Parathyroid adenoma (tissue), 2 donors: ENCODE data around the gene FYN.
A peak's percentile ranks its signal among the peaks of the same experiment; 100 is the strongest.
"Not testable (repeated sequence)": the region's sequence is repeated elsewhere in the genome, so short reads cannot be mapped to it uniquely, and the experiment has no call there.

Experiments
- H2AFZ ChIP-seq: fragments of 300-600 bp; sonication (generic); one replicate; pipeline ENCODE4 v1.7.0; 2017; ENCODE audit warnings: antibody characterized with exemption, mild to moderate bottlenecking
- H3K27ac ChIP-seq: fragments of 300-600 bp; sonication (generic); one replicate; pipeline ENCODE4 v1.7.0; 2017
- H3K27me3 ChIP-seq: fragments of 300-600 bp; sonication (generic); one replicate; pipeline ENCODE4 v1.7.0; 2017; ENCODE audit warnings: low read length; ENCODE audit not compliant: control insufficient read depth, insufficient read depth
- H3K36me3 ChIP-seq: fragments of 300-600 bp; sonication (generic); one replicate; pipeline ENCODE4 v1.7.0; 2017; ENCODE audit warnings: low read length; ENCODE audit not compliant: control insufficient read depth, insufficient read depth
- H3K4me1 ChIP-seq: fragments of 300-600 bp; sonication (generic); one replicate; pipeline ENCODE4 v1.7.0; 2017; ENCODE audit warnings: control low read depth
- H3K4me2 ChIP-seq: fragments of 300-600 bp; sonication (generic); one replicate; pipeline ENCODE4 v1.7.0; 2017; ENCODE audit warnings: low read length
- H3K4me3 ChIP-seq: fragments of 300-600 bp; sonication (generic); one replicate; pipeline ENCODE4 v1.7.0; 2017; ENCODE audit warnings: low read depth, low read length
- H3K79me2 ChIP-seq: fragments of 300-600 bp; sonication (generic); one replicate; pipeline ENCODE4 v1.7.0; 2017; ENCODE audit warnings: control low read depth
- H3K9ac ChIP-seq: fragments of 300-600 bp; sonication (generic); one replicate; pipeline ENCODE4 v1.7.0; 2017; ENCODE audit warnings: mild to moderate bottlenecking
- H3K9me3 ChIP-seq: fragments of 300-600 bp; sonication (generic); one replicate; pipeline ENCODE4 v1.7.0; 2017; ENCODE audit warnings: low read length; ENCODE audit not compliant: control insufficient read depth
- TF ChIP-seq, protein P1 (sequence below): fragments of 300-600 bp; sonication (generic); IDR thresholded peaks from one replicate; pipeline ENCODE4 v1.7.0; 2017; ENCODE audit warnings: antibody characterized with exemption, mild to moderate bottlenecking
- donor health status: primary hyperparathyroidism.

FYN gene

DNA sequence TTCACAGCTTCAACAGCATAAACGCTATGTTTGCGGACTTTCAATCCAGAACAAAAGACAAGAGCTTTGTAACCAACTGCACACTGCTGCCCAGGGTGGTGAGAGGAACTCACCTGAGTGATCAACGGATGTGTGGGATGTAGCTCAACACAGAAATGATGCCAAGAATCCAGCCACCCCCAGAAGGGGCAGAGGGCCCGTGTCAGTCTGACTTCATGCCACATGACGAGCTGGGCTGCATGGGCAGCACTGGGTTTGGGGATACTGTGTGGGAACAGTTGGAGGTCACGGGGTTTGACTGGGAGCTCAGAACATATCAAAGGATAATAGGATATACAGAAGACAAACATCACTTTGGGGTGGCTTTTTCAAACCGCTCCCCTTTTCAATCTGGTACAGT, 188.2 kb downstream of the FYN start:
- Histone ChIP-seq H3K4me1 (peaks cover 23% of the 10 kb centered on the region), H3K4me3 (no peak overlapping the region), H3K9me3 (no peaks in the 10 kb centered on the region), H3K9ac (no peak overlapping the region), H3K4me2 (no peak overlapping the region), H3K27me3 (no peaks in the 10 kb centered on the region), H2AFZ (no peak overlapping the region), H3K79me2 (no peaks in the 10 kb centered on the region), H3K27ac (peak overlapping the region; percentile 22), H3K36me3 (no peaks in the 10 kb centered on the region)
- TF ChIP-seq, protein P1, sequence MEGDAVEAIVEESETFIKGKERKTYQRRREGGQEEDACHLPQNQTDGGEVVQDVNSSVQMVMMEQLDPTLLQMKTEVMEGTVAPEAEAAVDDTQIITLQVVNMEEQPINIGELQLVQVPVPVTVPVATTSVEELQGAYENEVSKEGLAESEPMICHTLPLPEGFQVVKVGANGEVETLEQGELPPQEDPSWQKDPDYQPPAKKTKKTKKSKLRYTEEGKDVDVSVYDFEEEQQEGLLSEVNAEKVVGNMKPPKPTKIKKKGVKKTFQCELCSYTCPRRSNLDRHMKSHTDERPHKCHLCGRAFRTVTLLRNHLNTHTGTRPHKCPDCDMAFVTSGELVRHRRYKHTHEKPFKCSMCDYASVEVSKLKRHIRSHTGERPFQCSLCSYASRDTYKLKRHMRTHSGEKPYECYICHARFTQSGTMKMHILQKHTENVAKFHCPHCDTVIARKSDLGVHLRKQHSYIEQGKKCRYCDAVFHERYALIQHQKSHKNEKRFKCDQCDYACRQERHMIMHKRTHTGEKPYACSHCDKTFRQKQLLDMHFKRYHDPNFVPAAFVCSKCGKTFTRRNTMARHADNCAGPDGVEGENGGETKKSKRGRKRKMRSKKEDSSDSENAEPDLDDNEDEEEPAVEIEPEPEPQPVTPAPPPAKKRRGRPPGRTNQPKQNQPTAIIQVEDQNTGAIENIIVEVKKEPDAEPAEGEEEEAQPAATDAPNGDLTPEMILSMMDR = no peak

DNA sequence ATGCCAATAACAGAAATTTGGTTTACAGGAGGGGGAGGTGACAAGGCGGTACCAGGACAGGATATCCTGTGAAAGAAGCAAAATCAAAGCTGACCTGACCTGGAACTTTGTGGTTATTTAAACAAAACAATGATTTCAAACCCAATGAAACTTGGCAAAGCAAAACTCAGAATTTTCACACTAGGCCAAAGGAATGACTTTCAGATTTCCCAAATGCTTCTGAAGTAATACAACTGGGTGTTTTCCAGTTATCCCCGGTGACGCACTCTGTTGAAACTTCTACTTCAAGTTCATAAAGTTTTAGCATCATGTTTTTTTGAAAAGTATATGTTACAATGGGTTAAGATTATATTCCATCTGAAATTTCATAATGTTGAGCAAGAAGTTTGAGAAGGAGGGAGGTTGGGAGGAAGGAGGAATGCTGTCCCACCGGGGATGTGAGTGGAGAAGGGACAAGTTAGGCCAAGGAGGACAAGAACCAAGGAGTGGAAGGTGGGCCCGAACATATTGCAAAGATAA, 189.4 kb downstream of the FYN start:
- Histone ChIP-seq H3K9me3 (no peaks in the 10 kb centered on the region), H3K4me2 (no peak overlapping the region), H3K27ac (peak overlapping the region; percentile 63), H3K4me3 (no peak overlapping the region), H3K4me1 (peaks cover 21% of the 10 kb centered on the region), H2AFZ (no peak overlapping the region), H3K9ac (no peak overlapping the region), H3K27me3 (no peaks in the 10 kb centered on the region), H3K36me3 (no peaks in the 10 kb centered on the region), H3K79me2 (no peaks in the 10 kb centered on the region)
- TF ChIP-seq, protein P1 = no peak

DNA sequence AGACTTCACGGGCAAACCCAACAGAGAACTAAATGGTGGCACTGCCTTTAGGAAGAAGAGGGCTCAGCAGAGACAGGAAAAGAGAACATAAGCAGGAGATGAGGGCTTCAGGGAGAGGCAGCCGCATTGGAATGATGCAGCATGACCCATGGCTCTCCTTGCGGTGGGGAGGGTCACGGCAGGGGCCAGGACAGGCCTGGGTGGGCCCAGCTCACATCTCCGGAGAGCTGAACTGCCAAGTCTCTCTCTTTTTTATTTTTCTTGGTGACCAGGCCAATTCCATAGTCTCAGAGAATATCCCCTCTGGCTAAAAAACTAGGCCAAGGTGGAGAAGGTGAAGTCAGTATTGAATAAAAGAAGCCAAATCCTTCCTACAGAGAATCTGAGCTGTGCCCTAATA, 190.1 kb downstream of the FYN start:
- no peaks in the 10 kb centered on the region for H3K36me3 ChIP-seq

DNA sequence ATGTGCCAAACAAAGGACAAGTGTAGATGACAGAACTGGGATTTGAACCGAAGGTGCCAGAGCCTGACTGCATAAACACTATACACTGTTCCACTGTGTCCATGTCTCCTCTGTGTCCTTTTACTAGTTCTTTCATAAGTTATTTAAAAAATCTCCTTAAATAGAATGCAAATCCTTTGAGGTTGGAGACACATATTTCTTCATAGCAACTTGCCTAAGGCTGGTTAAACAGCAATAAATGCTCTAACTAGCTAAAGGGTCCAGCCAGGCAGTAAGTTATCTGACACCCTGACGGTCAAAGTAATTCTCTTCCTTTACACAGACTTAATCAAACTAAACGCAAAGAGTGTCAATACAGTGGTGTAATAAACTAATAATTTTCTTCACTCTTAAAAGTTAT, 191.4 kb downstream of the FYN start:
- Histone ChIP-seq H3K4me3 (no peak overlapping the region), H3K9me3 (no peaks in the 10 kb centered on the region), H3K36me3 (no peaks in the 10 kb centered on the region), H3K27me3 (no peaks in the 10 kb centered on the region), H3K9ac (no peak overlapping the region), H3K27ac (no peak overlapping the region), H3K4me2 (no peak overlapping the region), H3K4me1 (peaks cover 10% of the 10 kb centered on the region), H2AFZ (no peak overlapping the region), H3K79me2 (no peaks in the 10 kb centered on the region)
- TF ChIP-seq, protein P1 = no peak

More for the DNA sequence above, 190.1 kb downstream of the FYN start:
- H3K9me3 ChIP-seq = no peaks in the 10 kb centered on the region
- TF ChIP-seq, protein P1 = no peak
- peak overlapping the region; percentile 21 for H3K27ac ChIP-seq
- H3K4me3 ChIP-seq = no peak overlapping the region
- peaks cover 15% of the 10 kb centered on the region for H3K4me1 ChIP-seq
- no peak overlapping the region for H2AFZ ChIP-seq
- H3K79me2 ChIP-seq = no peaks in the 10 kb centered on the region
- H3K4me2 ChIP-seq = no peak overlapping the region
- no peak overlapping the region for H3K9ac ChIP-seq
- H3K27me3 ChIP-seq = no peaks in the 10 kb centered on the region

DNA sequence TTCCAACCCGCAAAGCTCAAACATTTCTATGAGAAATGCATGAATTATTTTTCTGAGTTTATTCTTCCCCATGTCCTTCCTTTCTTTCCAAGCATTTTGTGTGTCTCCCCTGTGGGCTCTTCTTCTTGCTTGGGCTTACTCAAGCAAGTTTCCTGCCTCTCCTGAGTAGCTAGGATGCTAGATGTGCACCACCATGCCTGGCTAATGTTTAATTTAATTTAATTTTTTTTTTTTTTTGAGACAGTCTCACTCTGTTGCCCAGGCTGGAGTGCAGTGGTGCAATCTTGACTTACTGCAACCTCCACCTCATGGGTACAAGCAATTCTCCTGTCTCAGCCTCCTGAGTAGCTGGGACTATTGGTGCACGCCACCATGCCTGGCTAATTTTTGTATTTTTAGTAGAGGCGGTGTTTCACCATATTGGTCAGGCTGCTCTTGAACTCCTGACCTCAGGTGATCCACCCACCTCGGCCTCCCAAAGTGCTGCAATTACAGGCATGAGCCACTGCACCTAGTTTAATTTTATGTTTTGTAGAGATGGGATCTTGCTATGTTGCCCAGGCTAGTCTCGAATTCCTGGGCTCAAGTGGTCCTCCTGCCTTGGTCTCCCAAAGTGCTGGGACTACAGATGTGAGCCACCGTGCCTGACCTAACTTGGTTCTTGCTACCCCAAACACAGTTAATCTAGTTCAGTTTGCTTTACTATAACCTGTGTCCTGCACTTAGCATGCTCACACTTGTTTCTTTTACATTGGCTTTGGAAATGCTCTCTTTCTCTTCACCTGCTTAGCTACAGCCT, 192.2 kb downstream of the FYN start:
- not testable (repeated sequence) for H3K27me3 ChIP-seq, H3K9me3 ChIP-seq, H2AFZ ChIP-seq, H3K4me1 ChIP-seq, H3K27ac ChIP-seq, H3K4me3 ChIP-seq, H3K36me3 ChIP-seq, H3K9ac ChIP-seq, H3K79me2 ChIP-seq, H3K4me2 ChIP-seq
